Measurements from ENCODE around the gene CORO2B.

Gene CORO2B

GRCh38 chr15:68612503-68612902 lies 33.7 kb downstream of the CORO2B start:
- DNase-seq: no peak

- DNase-seq: no peak
Measured at GRCh38 chr15:68612979-68613740, 34.4 kb downstream of the CORO2B start.

GRCh38 chr15:68614286-68615035 lies 35.7 kb downstream of the CORO2B start:
- DNase-seq: no peak

DNA sequence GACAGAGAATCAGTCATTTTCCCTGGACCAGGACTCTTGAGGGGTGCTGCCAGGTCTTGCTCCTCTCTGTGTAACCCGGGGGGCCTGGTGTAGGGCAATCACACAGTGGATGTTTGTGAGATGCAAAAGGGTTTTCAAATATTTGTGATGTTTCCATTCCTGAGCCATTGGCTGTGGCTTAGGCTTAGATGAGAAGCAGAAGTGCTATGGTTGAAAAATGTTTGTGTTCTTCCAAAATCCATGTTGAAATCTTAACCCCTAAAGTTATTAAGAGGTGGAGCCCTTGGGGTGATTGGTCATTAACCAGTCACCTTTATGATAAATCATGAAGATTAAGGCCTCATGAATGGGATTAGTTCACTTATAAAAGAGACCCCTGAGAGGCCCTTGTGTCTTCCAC lies 36.5 kb downstream of the CORO2B start:
- no peak for DNase-seq

GRCh38 chr15:68615811-68616210 lies 37.0 kb downstream of the CORO2B start:
- no peak for DNase-seq

- DNase-seq: no peak
Measured at GRCh38 chr15:68616397-68616796, 37.6 kb downstream of the CORO2B start.

- DNase-seq: no peak
Measured at GRCh38 chr15:68617001-68617400, 38.2 kb downstream of the CORO2B start.

DNA sequence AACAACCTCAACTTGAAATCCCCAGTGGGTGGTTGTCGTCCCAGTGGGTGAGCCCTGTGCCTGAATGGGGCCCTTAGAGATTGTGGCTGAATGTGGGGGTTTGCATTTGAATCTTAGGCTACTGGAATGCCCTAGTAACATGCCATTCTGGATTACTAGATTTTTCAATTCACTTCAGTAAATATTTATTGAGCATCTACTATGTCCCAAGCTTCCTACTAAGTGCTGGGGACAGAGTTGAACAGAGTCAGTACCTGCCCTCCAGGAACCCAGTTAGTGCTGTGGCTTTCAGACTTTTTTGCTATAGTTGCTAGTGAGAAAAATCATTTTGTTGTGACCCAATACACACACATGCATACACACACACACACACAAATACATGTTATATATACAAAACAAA lies 39.0 kb downstream of the CORO2B start:
- DNase-seq: no peak

GRCh38 chr15:68618394-68618793 lies 39.6 kb downstream of the CORO2B start:
- no peak for DNase-seq

DNA sequence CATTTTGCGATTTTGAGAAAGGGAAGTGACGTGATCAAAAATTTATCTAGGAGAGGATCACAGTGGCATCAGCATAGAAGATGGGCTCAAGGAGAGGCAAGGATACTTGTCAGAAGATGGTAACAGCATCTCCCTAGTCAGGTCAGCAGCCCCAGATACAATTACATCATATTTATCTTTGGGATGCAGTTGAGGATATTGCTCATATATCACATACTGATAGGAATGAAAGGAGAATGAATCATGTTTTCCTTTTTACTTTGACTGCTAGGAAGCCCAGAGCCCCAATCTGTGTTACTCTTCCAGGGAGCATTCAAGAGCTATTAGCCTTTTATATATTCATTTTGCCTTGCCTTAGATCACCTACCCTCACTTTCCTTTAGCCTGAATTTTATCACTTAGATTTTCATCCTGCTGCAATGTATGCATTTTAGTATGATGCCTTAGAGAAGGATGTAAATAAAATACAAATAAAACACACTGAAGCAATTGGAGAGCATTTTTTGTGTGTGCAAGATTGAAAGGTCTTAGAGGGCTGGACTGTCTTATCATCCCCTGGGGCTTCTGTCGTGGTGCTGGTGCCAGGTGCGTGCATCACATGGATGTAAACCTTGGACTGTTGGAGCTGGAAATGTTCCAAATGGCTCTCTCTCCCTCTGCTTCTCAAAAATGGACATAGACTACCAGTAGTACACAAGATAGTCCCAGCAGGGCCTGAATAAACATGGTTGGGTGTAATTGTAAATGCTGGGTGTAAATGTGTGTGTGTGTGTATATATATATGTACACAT lies 40.3 kb downstream of the CORO2B start:
- DNase-seq: no peak

DNA sequence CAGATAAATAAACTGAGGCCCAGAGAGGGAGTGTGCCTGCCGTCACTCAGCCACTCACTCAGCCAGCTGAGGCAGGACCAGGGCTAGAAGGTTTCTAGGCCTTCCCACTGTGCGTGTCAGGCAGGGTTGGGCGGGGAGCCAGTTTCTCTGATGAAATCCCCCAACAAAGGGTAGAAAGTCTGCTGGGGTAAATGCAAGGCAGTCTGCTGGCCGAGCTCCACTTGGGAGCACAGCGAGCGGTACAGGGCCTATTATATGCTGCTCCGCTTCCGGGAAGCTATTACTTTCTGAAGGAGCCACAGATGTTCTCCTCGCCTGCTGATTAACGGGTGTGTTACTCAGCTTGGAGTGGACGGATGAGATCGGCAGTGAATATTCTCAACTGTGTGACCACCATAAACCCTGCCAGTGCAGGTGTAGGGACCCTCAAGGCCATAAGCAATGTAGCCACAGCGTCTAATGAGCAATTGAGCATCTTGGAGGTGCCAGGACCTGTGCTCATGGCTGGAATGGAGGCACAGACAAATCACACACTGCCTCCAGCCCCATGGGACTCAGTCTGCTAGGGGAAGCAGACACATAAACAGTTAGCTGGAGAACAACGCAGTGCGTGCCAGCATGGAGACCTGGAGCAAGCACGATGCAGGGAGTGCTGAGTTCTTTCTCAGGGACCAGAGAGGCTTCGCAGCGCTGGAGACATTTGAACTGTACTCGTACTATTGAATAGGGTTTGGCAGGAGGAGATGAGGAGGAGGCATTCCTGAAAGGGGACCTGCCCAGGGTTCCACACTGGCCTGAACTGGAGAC lies 42.1 kb downstream of the CORO2B start:
- DNase-seq: no peak

DNA sequence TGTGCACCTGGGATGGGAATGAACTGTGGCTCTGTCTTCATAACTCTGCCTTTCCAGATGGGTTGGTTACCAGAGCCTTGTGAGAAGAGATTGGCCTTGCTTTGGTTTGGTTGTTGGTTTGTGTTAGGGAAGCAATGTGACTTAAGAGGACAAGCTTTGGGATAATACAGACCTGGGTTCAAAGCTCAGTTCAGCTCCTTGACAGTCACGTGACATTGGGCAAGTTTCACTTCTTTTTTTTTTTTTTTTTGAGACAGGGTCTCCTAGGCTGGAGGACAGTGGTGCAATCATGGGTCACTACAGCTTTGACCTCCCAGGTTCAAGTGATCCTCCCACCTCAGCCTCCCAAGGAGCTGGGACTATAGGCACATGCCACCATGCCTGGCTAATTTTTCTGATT lies 42.7 kb downstream of the CORO2B start:
- DNase-seq: no peak

- DNase-seq: no peak
Measured at GRCh38 chr15:68623301-68623892, 44.6 kb downstream of the CORO2B start.

DNA sequence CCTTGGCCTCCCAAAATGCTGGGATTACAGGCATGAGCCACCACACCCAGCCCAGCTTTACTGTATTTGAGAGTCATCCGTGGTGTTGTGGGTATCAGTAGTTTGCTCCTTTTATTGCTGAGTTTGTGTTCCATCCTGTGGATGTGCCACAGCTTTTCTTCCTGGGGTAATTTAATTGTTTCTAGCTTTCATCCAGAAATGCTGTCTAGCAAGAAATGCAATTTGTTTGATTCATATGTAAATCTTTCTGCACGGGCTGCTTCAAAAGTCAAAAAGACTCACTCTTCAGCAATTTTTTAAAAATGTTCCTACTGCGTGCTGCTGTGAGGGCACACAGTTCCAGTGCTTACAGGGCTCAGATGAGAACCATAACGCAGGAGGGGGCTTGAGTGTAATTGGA lies 47.1 kb downstream of the CORO2B start:
- DNase-seq: no peak

- DNase-seq: no peak
Measured at GRCh38 chr15:68626283-68626682, 47.5 kb downstream of the CORO2B start.

DNA sequence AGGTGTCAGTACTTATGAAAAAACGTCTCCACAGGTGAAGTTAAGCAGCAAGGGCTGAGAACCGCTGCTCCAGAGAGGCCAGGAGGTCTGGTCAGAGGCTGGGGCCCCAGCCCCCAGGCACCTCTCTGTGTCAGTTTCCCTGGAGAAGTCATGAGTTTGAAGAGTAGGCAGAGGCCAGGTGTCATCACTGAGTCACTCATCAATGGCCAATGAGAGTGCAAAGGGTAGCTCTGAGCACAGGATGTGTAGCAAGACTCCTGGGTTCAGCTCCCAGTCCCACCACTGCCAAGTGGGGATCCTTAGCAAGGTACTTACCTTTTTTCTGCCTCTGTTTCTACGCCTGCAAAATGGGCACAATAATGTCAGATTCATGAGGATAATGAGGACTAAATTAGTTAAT lies 47.9 kb downstream of the CORO2B start:
- no peak for DNase-seq

GRCh38 chr15:68627476-68627875 lies 48.7 kb downstream of the CORO2B start:
- DNase-seq: no peak

DNA sequence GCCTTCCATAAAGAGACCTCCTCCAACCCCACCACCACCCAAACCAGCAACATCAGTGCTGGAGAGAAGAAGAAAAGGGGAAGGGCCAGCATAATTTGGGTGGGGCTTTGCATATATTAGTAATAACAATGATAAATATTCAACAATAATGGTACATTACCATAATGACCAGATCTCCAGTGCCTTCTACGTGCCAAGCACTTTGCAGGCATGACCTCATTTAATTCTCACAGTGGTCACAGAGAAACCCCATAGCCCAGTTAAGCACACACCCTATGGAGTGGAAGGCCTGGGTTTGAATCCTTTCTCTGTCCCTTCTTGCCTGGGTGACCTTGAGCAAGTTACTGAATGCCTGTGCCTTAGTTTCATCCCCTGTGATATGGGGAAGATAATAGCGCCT lies 49.2 kb downstream of the CORO2B start:
- DNase-seq: no peak

DNA sequence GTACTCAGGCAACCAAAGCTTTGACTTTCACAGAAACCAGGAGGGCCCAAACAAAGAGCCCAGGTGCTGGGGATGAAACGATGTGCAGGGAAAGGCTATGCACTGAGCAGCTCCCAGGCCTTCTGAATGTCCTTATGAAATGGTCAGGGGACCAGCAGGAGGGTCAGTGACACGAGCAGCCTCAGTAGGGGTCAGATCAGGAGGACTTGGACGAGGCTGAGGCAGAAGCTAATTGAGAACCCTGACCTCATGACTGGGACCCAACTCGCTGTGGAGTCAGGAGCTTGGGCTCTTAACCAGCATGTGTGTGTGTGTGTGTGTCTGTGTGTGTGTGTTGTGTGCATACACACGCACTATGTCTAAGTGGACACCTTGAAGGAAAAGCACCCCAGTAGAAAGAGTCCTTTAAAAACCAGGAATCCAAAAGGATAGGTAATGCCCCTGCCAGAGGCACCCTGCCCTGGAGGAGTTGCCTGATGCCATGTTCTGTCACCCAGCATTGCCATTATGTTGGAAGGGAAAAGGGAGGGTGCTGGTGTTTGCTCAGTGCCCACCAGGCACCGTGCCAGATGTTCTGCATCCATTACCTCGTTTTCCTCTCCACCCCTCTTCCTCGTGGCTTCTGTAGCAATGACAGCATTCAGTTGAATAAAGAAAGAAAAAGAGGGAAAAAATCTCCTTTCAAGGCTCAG lies 50.9 kb downstream of the CORO2B start:
- DNase-seq: no peak

DNA sequence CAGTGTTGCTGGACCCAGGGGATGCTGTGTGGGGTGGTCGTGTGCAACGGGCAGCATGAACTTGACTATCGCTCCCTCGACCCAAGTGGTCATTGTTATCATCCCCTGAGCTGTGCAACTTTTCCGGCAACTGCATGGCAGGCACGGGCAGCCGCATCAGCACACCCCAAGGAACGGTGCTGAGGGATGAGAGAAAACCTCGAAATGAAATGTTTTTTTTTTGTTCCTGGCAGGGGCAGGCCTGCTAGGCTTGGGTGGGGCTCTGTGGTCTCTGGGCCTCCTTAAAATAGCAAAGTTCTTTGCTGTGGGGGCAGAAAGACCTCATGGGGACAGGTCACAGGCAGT lies 51.4 kb downstream of the CORO2B start:
- no peak for DNase-seq

- DNase-seq: no peak
Measured at GRCh38 chr15:68630836-68631235, 52.0 kb downstream of the CORO2B start.

DNA sequence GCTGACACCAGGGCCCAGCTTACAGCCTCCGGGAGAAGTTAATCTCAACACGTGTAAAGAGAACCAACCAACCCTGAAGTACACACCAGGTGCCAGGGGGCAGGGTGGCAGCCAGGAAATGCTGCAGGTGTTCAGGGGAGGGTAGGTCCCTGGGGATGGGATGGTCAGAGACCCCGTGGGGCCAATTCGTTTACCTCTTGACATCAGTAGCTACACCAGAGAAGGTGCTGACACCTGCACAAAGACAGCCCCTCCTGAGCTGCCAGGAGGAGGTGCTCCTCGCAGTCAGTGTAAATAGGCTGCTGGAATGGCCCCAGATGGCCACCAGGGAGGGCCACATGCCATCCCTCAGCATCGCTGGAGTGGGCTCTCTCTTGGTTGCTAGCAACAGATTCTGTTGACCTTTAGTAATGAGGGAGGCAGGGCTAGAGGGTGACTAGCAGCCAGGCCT lies 52.8 kb downstream of the CORO2B start:
- no peak for DNase-seq
